HEK293 (cell line): ENCODE data around the gene NEGR1.

ENCODE experiments used
- HOXC10 ChIP-seq: sonication (generic); formaldehyde crosslinking; IDR thresholded peaks from 2 replicates; pipeline ENCODE4 v1.8.1; 2023; ENCODE audit warnings: mild to moderate bottlenecking, missing genetic modification reagents
- MEIS1 ChIP-seq: sonication (generic); formaldehyde crosslinking; IDR thresholded peaks from 2 replicates; pipeline ENCODE4 v1.8.1; 2022; ENCODE audit warnings: missing genetic modification reagents, mild to moderate bottlenecking, borderline replicate concordance
- ZBTB21 ChIP-seq: fragments of 450-650 bp; formaldehyde crosslinking; IDR thresholded peaks from 2 replicates; pipeline ENCODE4 v1.5.1; 2017; ENCODE audit warnings: missing biosample characterization, missing genetic modification characterization
- ZBTB7A ChIP-seq: fragments of 450-650 bp; formaldehyde crosslinking; IDR thresholded peaks from 2 replicates; pipeline ENCODE4 v1.5.1; 2016; ENCODE audit warnings: low read depth, missing biosample characterization, missing genetic modification characterization
- ZNF24 ChIP-seq: fragments of 450-650 bp; formaldehyde crosslinking; IDR thresholded peaks from 2 replicates; pipeline ENCODE4 v1.5.1; 2016; ENCODE audit warnings: missing biosample characterization, missing genetic modification characterization
- ZNF585B ChIP-seq: fragments of 450-650 bp; formaldehyde crosslinking; IDR thresholded peaks from 2 replicates; pipeline ENCODE4 v1.5.1; 2016; ENCODE audit warnings: missing biosample characterization, missing genetic modification characterization
- TF ChIP-seq, protein P1 (sequence below): fragments of 450-650 bp; formaldehyde crosslinking; IDR thresholded peaks from 2 replicates; pipeline ENCODE4 v1.5.1; 2016; ENCODE audit warnings: missing biosample characterization, missing genetic modification characterization
- TF ChIP-seq, protein P2 (sequence below): fragments of 450-650 bp; formaldehyde crosslinking; conservative IDR thresholded peaks from 2 replicates; pipeline ENCODE4 v1.5.1; 2016; ENCODE audit warnings: low read depth, missing biosample characterization, missing genetic modification characterization
- TF ChIP-seq, protein P3 (sequence below): fragments of 450-650 bp; IDR thresholded peaks from 2 replicates; pipeline ENCODE4 v1.5.1; 2018; ENCODE audit warnings: missing biosample characterization, mild to moderate bottlenecking, missing genetic modification characterization
- TF ChIP-seq, protein P4 (sequence below): fragments of 450-650 bp; formaldehyde crosslinking; IDR thresholded peaks from 2 replicates; pipeline ENCODE4 v1.5.1; 2016; ENCODE audit warnings: missing biosample characterization, missing genetic modification characterization
- TF ChIP-seq, protein P5 (sequence below): fragments of 450-650 bp; formaldehyde crosslinking; IDR thresholded peaks from 2 replicates; pipeline ENCODE4 v1.5.1; 2016; ENCODE audit warnings: missing biosample characterization, missing genetic modification characterization
- TF ChIP-seq, protein P6 (sequence below): fragments of 450-650 bp; formaldehyde crosslinking; IDR thresholded peaks from 2 replicates; pipeline ENCODE4 v1.5.1; 2017; ENCODE audit warnings: missing biosample characterization, missing genetic modification characterization

DNA sequence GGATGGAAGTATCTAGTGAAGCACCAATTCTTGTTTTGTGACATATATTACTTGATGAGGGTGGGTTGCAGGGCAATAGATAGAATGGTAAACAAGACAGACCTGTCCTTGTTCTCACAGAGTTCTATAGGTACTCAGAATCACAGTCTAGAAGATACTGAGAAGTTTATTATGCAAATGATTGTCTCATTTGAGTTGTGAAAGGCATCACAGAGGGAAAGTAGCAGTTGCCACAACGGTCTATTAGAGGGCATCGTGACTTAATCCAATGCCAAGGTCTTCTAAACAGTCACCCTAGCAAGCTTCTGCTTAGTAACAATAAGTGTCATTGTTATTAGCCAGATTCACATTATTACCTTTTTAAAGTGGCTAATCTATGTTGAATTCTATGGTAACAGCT lies 626.7 kb downstream of the NEGR1 start:
- TF ChIP-seq, protein P1, sequence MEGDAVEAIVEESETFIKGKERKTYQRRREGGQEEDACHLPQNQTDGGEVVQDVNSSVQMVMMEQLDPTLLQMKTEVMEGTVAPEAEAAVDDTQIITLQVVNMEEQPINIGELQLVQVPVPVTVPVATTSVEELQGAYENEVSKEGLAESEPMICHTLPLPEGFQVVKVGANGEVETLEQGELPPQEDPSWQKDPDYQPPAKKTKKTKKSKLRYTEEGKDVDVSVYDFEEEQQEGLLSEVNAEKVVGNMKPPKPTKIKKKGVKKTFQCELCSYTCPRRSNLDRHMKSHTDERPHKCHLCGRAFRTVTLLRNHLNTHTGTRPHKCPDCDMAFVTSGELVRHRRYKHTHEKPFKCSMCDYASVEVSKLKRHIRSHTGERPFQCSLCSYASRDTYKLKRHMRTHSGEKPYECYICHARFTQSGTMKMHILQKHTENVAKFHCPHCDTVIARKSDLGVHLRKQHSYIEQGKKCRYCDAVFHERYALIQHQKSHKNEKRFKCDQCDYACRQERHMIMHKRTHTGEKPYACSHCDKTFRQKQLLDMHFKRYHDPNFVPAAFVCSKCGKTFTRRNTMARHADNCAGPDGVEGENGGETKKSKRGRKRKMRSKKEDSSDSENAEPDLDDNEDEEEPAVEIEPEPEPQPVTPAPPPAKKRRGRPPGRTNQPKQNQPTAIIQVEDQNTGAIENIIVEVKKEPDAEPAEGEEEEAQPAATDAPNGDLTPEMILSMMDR (tag by site-specific recombination) = no peak
- TF ChIP-seq, protein P2, sequence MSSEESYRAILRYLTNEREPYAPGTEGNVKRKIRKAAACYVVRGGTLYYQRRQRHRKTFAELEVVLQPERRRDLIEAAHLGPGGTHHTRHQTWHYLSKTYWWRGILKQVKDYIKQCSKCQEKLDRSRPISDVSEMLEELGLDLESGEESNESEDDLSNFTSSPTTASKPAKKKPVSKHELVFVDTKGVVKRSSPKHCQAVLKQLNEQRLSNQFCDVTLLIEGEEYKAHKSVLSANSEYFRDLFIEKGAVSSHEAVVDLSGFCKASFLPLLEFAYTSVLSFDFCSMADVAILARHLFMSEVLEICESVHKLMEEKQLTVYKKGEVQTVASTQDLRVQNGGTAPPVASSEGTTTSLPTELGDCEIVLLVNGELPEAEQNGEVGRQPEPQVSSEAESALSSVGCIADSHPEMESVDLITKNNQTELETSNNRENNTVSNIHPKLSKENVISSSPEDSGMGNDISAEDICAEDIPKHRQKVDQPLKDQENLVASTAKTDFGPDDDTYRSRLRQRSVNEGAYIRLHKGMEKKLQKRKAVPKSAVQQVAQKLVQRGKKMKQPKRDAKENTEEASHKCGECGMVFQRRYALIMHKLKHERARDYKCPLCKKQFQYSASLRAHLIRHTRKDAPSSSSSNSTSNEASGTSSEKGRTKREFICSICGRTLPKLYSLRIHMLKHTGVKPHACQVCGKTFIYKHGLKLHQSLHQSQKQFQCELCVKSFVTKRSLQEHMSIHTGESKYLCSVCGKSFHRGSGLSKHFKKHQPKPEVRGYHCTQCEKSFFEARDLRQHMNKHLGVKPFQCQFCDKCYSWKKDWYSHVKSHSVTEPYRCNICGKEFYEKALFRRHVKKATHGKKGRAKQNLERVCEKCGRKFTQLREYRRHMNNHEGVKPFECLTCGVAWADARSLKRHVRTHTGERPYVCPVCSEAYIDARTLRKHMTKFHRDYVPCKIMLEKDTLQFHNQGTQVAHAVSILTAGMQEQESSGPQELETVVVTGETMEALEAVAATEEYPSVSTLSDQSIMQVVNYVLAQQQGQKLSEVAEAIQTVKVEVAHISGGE (tag by site-specific recombination) = no peak
- TF ChIP-seq HOXC10 (no peak), MEIS1 (CRISPR knock-in tag) (no peak), ZBTB7A (tag by site-specific recombination) (no peak), ZBTB21 (tag by site-specific recombination) (no peak), ZNF585B (tag by site-specific recombination) (no peak), ZNF24 (no peak)
- TF ChIP-seq, protein P3, sequence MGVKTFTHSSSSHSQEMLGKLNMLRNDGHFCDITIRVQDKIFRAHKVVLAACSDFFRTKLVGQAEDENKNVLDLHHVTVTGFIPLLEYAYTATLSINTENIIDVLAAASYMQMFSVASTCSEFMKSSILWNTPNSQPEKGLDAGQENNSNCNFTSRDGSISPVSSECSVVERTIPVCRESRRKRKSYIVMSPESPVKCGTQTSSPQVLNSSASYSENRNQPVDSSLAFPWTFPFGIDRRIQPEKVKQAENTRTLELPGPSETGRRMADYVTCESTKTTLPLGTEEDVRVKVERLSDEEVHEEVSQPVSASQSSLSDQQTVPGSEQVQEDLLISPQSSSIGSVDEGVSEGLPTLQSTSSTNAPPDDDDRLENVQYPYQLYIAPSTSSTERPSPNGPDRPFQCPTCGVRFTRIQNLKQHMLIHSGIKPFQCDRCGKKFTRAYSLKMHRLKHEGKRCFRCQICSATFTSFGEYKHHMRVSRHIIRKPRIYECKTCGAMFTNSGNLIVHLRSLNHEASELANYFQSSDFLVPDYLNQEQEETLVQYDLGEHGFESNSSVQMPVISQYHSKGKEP (tag by site-specific recombination) = no peak
- TF ChIP-seq, protein P4, sequence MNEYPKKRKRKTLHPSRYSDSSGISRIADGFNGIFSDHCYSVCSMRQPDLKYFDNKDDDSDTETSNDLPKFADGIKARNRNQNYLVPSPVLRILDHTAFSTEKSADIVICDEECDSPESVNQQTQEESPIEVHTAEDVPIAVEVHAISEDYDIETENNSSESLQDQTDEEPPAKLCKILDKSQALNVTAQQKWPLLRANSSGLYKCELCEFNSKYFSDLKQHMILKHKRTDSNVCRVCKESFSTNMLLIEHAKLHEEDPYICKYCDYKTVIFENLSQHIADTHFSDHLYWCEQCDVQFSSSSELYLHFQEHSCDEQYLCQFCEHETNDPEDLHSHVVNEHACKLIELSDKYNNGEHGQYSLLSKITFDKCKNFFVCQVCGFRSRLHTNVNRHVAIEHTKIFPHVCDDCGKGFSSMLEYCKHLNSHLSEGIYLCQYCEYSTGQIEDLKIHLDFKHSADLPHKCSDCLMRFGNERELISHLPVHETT (tag by site-specific recombination) = no peak
- TF ChIP-seq, protein P5, sequence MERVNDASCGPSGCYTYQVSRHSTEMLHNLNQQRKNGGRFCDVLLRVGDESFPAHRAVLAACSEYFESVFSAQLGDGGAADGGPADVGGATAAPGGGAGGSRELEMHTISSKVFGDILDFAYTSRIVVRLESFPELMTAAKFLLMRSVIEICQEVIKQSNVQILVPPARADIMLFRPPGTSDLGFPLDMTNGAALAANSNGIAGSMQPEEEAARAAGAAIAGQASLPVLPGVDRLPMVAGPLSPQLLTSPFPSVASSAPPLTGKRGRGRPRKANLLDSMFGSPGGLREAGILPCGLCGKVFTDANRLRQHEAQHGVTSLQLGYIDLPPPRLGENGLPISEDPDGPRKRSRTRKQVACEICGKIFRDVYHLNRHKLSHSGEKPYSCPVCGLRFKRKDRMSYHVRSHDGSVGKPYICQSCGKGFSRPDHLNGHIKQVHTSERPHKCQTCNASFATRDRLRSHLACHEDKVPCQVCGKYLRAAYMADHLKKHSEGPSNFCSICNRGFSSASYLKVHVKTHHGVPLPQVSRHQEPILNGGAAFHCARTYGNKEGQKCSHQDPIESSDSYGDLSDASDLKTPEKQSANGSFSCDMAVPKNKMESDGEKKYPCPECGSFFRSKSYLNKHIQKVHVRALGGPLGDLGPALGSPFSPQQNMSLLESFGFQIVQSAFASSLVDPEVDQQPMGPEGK = no peak
- TF ChIP-seq, protein P6, sequence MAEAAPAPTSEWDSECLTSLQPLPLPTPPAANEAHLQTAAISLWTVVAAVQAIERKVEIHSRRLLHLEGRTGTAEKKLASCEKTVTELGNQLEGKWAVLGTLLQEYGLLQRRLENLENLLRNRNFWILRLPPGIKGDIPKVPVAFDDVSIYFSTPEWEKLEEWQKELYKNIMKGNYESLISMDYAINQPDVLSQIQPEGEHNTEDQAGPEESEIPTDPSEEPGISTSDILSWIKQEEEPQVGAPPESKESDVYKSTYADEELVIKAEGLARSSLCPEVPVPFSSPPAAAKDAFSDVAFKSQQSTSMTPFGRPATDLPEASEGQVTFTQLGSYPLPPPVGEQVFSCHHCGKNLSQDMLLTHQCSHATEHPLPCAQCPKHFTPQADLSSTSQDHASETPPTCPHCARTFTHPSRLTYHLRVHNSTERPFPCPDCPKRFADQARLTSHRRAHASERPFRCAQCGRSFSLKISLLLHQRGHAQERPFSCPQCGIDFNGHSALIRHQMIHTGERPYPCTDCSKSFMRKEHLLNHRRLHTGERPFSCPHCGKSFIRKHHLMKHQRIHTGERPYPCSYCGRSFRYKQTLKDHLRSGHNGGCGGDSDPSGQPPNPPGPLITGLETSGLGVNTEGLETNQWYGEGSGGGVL (tag by site-specific recombination) = no peak
